ENCODE data around the gene PGLYRP1. TPM values are rescaled to one million over a fixed set of nuclear protein-coding genes. Genes with fewer than 3 reads are reported as not detected.

Gene PGLYRP1, protein sequence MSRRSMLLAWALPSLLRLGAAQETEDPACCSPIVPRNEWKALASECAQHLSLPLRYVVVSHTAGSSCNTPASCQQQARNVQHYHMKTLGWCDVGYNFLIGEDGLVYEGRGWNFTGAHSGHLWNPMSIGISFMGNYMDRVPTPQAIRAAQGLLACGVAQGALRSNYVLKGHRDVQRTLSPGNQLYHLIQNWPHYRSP
- total RNA-seq, result not detected in 2 replicates

GRCh38 chr19:46022431-46023310 is at the start of gene PGLYRP1:
TSS of gene PGLYRP1 (minus strand) at chr19:46023053. CDS start at chr19:46023021, 32 bp downstream.

DNA sequence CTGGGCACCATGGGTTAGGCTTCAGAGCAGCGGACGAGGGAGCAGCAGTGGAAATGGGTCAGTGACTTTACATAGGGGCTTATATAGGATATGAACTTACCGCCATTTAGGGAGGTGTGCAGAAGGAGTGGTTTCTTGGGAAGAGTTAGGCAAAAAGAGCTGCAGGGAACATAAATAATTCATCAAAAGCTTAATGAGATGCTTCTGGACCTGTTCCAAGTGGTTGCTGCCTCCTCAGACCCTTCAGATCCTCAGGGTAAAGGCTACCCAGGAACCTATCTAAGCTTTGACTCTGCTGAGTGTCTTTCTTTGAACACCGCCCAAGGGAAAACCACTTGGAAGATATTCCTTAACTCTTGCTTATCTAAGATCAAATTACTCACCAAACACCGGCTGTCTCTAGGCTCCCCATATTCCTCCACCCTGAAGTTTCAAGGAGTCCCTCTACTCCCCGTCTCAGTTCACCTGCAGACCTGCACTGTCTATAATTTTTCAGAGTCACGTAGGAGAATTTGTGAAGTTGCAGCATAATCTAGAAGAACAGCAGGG is 18.2 kb upstream of the PGLYRP1 start, which contains the start of gene IGFL4:
IGFL4 (minus strand) TSS at position 51 of the 549 bp plus-strand sequence; CDS start at position 11, 40 bp downstream.

DNA sequence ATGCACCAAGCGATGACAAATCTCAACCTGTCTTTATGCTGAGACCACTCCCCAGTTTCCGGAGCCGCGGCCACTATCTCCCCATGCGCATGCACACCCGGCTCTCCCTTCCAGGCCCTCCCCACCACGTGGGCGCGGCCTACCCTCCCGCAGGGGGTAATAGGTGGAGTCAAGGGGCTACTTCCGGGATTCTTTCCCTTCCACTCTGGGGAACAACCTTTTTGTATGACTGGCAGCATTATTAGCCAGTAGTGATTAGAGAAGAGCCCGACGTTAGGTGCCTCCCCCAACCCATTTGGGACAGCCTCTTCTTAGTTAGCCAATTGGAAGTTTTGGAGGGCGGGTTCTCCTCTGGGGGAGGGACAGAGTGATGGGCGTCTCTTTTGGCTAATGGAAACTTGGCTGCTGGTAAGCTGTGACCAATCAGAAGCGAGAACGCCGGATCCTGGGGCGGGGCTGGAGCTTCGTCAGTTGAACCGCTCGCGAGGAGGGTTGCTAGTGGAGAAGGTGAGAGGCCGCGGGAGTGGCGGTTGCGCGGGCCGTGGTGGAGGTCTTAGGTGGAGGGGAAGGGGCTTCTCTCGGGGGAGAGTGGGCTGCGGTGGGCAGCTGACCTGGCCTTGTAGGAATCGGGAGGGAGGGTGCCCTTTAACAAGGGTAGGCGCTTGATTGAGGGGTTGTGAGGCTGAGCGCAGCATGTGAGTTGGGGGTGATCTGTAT is 27.7 kb downstream of the PGLYRP1 start, which contains the start of gene CCDC61:
CCDC61 (plus strand) TSS at position 470 of the 717 bp plus-strand sequence. CDS start 7,552 bp downstream, outside the sequence.

DNA sequence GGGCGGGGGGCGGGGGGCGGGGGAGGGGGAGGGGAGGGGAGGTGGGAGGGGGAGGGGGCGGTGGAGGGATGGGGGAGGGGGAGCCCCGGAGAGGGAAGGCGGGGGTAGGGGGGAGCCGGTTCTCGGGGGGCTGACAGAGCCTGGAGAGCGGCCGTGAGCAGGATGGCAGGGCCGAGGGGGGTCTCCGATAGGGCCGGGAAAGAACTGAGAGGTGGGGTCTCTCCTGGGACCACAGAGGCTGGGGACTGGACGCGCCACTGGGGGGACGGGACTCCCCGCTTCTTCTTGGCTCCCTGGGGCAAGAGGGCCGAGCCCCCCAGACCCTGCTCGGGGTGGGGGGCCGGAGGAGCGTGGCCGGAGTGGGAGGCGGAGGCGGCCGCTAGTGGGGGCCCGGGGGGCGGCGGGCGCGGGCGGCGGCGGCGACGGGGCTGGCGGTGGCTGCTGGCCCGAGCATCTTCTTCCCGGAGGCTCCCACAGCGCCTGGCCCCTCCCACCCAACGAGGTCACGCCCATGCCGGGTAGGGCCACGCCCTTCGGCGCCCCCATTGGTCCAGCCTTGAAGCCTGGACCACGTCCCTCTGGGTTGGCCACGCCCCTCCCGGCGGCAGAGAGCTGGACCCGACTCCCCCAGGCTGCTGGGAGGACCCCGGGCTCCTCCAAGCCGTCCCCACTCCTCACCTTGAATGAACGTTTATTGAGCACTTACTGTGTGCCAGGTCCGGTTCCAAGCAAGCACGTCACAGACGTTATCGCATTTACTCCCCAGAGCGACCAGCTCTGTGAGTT is 49.1 kb downstream of the PGLYRP1 start, which contains the start of gene NOVA2:
NOVA2 (minus strand) TSS at position 313 of the 786 bp plus-strand sequence. CDS start 514 bp downstream, outside the sequence.

Small RNAs within 50 kb of the gene (small RNA-seq; reads per million reads assigned to genes)
- gene MIR769, result 17.0 reads per million, percentile 95 among the genes with 10 or more reads in this experiment

Other genes starting within 250 kb of the PGLYRP1 start
- 13.4 and 13.5 TPM in 2 replicates for gene DMPK, start 240.6 kb downstream of the PGLYRP1 start, total RNA-seq
- 39.4 and 47.8 TPM in 2 replicates for gene DMWD, start 230.2 kb downstream of the PGLYRP1 start, total RNA-seq
- gene RSPH6A, start 207.7 kb downstream of the PGLYRP1 start, total RNA-seq, result 0.13 and 0.14 TPM in 2 replicates
- 38.3 and 47.0 TPM in 2 replicates for gene SYMPK, start 159.9 kb downstream of the PGLYRP1 start, total RNA-seq
- not detected in 2 replicates for gene FOXA3, start 158.7 kb downstream of the PGLYRP1 start, total RNA-seq
- 16.1 and 22.4 TPM in 2 replicates for gene IRF2BP1, start 136.9 kb downstream of the PGLYRP1 start, total RNA-seq
- 2.4 and 2.7 TPM in 2 replicates for gene MYPOP, start 120.4 kb downstream of the PGLYRP1 start, total RNA-seq
- gene NANOS2, start 108.3 kb downstream of the PGLYRP1 start, total RNA-seq, result not detected in 2 replicates
- 8.5 and 16.4 TPM in 2 replicates for gene NOVA2, start 49.2 kb downstream of the PGLYRP1 start, total RNA-seq
- gene CCDC61, start 27.6 kb downstream of the PGLYRP1 start, total RNA-seq, result 6.0 and 6.8 TPM in 2 replicates
- gene IGFL4, start 17.9 kb upstream of the PGLYRP1 start, total RNA-seq, result 0.13 TPM in 1 of 2 replicates, not detected in the other
- not detected in 2 replicates for gene IGFL3, start 101.6 kb upstream of the PGLYRP1 start, total RNA-seq
- gene IGFL2, start 125.2 kb upstream of the PGLYRP1 start, total RNA-seq, result not detected in 2 replicates
- not detected in 2 replicates for gene IGFL1, start 206.7 kb upstream of the PGLYRP1 start, total RNA-seq